ENCODE results near the gene DYNLL1. TPM values are rescaled to one million over a fixed set of nuclear protein-coding genes. Genes with fewer than 3 reads are reported as not detected.
A peak's percentile ranks its signal among the peaks of the same experiment; 100 is the strongest.

DYNLL1 gene
- total RNA-seq, 1 experiment from 2014 or later, result 243 TPM

DNA sequence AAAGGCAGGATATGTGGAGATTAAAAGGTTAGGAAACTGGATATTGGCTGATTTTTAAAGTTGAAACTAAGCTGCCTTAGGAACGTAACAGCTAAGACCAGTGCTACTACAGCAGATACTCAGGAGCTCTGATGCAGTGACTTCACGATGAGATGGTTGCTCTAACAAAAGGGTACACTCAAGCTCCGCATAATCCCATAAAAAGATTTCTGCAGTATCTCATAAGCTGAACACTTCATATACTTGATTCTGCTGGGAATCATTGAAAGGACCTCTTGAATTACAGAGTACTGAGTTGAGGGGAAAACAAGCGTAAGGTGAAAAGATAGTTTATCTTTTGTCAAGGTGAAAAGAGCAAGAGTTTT is 41.9 kb downstream of the DYNLL1 start:
- ChIA-PET RAD21 (ENCODE audit: low non-redundant PET in 1 of 2, low total read pairs in 2 of 2, uncharacterized antibody in 2 of 2, unreplicated experiment in 2 of 2) (interaction anchor here in 1 of 2 experiments (0.7 kb wide), 1 partner anchor 68 kb away, joined by 3 read pairs; no protein-coding TSS in a partner anchor), CTCF (no interaction called here), POLR2A (interaction anchor here (0.9 kb wide), 1 partner anchor 41 kb away, joined by 3 read pairs; the partner anchor contains the start of gene DYNLL1)
- ATAC-seq (no peak), DNase-seq (ENCODE audit: low read depth, low spot score) (no peak)
- Histone ChIP-seq H3K4me3 (replicated peaks in 1 of 2; ENCODE audit: low read depth in 1 of 2, low read length in 2 of 2) (no peak overlapping the region), H3K36me3 (ENCODE audit: control insufficient read depth in 1 of 2, insufficient read depth in 2 of 2, low read length in 2 of 2) (peaks cover 4 to 17% of the 10 kb centered on the region in 2 experiments; a peak in 2 of 4 replicates), H3K27ac (ENCODE audit: low read depth, low read length) (no peak overlapping the region; the same call in 1 of the 2 replicates), H3K9me3 (ENCODE audit: control insufficient read depth in 1 of 2, insufficient read depth in 1 of 2, low read depth in 1 of 2, low read length in 2 of 2) (no peaks in the 10 kb centered on the region), H2AFZ (ENCODE audit: low read depth, low read length, poor library complexity, severe bottlenecking) (no peak overlapping the region), H3K9ac (ENCODE audit: low read length) (peak overlapping the region; percentile 25), H3K27me3 (ENCODE audit: insufficient read depth, low read length) (no peaks in the 10 kb centered on the region), H3K79me2 (ENCODE audit: insufficient read depth, low read length) (peaks cover 86% of the 10 kb centered on the region), H3K4me2 (ENCODE audit: low read length) (peak overlapping the region; percentile 58), H3K9me2 (ENCODE audit: insufficient read depth) (no peaks in the 10 kb centered on the region), H3K4me1 (ENCODE audit: control insufficient read depth in 1 of 2, insufficient read depth in 2 of 2, low read length in 2 of 2) (peaks cover 27 to 47% of the 10 kb centered on the region in 2 experiments), H4K20me1 (ENCODE audit: insufficient read depth) (peaks cover 12% of the 10 kb centered on the region; the same call in 1 of the 2 replicates)
- intact Hi-C loops (cut with micrococcal nuclease), result loop anchor here (10.0 kb wide), 1 partner anchor 213 kb away; the partner anchor contains the start of gene PLA2G1B
- no TSS peak for BruUV-seq (replicated peaks)
- TF ChIP-seq EZH2phosphoT487 (IDR thresholded peaks at IDR 0.05; ENCODE audit: borderline replicate concordance) (no peak), EZH2 (IDR thresholded peaks at IDR 0.05) (no peak), TCF7L2 (IDR thresholded peaks at IDR 0.05; ENCODE audit: borderline replicate concordance, extremely low read depth, insufficient read depth, insufficient read length) (no peak), CBX3 (IDR thresholded peaks at IDR 0.05; ENCODE audit: low read depth) (no peak), FOSL1 (IDR thresholded peaks at IDR 0.05; ENCODE audit: low read depth) (no peak), JUND (IDR thresholded peaks at IDR 0.05) (no peak), RAD21 (IDR thresholded peaks at IDR 0.05; ENCODE audit: low read depth) (no peak), SIN3A (IDR thresholded peaks at IDR 0.05; ENCODE audit: low read depth) (no peak), CEBPB (IDR thresholded peaks at IDR 0.05; ENCODE audit: low read depth) (no peak), ELF1 (IDR thresholded peaks at IDR 0.05; ENCODE audit: borderline replicate concordance, low read depth) (no peak), YY1 (IDR thresholded peaks at IDR 0.05; ENCODE audit: extremely low read depth, insufficient replicate concordance, low read depth, low read length) (no peak), SRF (IDR thresholded peaks at IDR 0.05; ENCODE audit: low read depth) (no peak)
- TF ChIP-seq, protein P1, sequence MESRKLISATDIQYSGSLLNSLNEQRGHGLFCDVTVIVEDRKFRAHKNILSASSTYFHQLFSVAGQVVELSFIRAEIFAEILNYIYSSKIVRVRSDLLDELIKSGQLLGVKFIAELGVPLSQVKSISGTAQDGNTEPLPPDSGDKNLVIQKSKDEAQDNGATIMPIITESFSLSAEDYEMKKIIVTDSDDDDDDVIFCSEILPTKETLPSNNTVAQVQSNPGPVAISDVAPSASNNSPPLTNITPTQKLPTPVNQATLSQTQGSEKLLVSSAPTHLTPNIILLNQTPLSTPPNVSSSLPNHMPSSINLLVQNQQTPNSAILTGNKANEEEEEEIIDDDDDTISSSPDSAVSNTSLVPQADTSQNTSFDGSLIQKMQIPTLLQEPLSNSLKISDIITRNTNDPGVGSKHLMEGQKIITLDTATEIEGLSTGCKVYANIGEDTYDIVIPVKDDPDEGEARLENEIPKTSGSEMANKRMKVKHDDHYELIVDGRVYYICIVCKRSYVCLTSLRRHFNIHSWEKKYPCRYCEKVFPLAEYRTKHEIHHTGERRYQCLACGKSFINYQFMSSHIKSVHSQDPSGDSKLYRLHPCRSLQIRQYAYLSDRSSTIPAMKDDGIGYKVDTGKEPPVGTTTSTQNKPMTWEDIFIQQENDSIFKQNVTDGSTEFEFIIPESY (IDR thresholded peaks at IDR 0.05; ENCODE audit: extremely low read depth, insufficient replicate concordance, low read length), result no peak
